HEK293T (cell line): Measurements from ENCODE around the gene CHCHD2.
"Not testable (repeated sequence)": the region's sequence is repeated elsewhere in the genome, so short reads cannot be mapped to it uniquely, and the experiment has no call there.

Experiments used
- CTCF ChIA-PET: fragments of 350-600 bp; formaldehyde crosslinking; extraction: SDS; loops from one replicate; lab custom pipeline; 2021; ENCODE audit warnings: antibody characterized with exemption, inconsistent platforms; lab: Yijun Ruan, JAX
- POLR2A ChIA-PET: fragments of 350-600 bp; formaldehyde crosslinking; extraction: SDS; loops from one replicate; lab custom pipeline; 2020; ENCODE audit warnings: antibody characterized with exemption, inconsistent platforms; lab: Yijun Ruan, JAX
- DNase-seq: peaks from one replicate; pipeline ENCODE4 v3.0.0; 2012; ENCODE audit warnings: mixed read lengths; ENCODE audit errors: extremely low spot score
- ARNT ChIP-seq: fragments of 450-650 bp; IDR thresholded peaks from 2 replicates; pipeline ENCODE4 v1.6.1; 2017; ENCODE audit warnings: mild to moderate bottlenecking
- BHLHE40 ChIP-seq: fragments of 450-650 bp; IDR thresholded peaks from 2 replicates; pipeline ENCODE4 v1.6.1; 2016; ENCODE audit warnings: mild to moderate bottlenecking, moderate library complexity, borderline replicate concordance
- CTBP1 ChIP-seq: fragments of 450-650 bp; IDR thresholded peaks from 2 replicates; pipeline ENCODE4 v1.6.1; 2016; ENCODE audit warnings: borderline replicate concordance
- ELF4 ChIP-seq: fragments of 450-650 bp; IDR thresholded peaks from 2 replicates; pipeline ENCODE4 v1.6.1; 2017; ENCODE audit warnings: antibody characterized with exemption
- FOXA1 ChIP-seq: fragments of 450-650 bp; IDR thresholded peaks from 2 replicates; pipeline ENCODE4 v1.6.1; 2016; ENCODE audit warnings: mild to moderate bottlenecking
- FOXK2 ChIP-seq: fragments of 450-650 bp; IDR thresholded peaks from 2 replicates; pipeline ENCODE4 v1.6.1; 2016; ENCODE audit warnings: mild to moderate bottlenecking
- FOXM1 ChIP-seq: fragments of 450-650 bp; IDR thresholded peaks from 2 replicates; pipeline ENCODE4 v1.6.1; 2017; ENCODE audit warnings: mild to moderate bottlenecking, borderline replicate concordance
- HDGF ChIP-seq: fragments of 450-650 bp; IDR thresholded peaks from 2 replicates; pipeline ENCODE4 v1.6.1; 2017; ENCODE audit warnings: antibody characterized with exemption, borderline replicate concordance
- L3MBTL2 ChIP-seq: fragments of 450-650 bp; conservative IDR thresholded peaks from 2 replicates; pipeline ENCODE4 v1.6.1; 2016; ENCODE audit warnings: mild to moderate bottlenecking
- LEF1 ChIP-seq: fragments of 450-650 bp; IDR thresholded peaks from 2 replicates; pipeline ENCODE4 v1.6.1; 2017; ENCODE audit warnings: mild to moderate bottlenecking, borderline replicate concordance
- SP1 ChIP-seq: fragments of 450-650 bp; IDR thresholded peaks from 2 replicates; pipeline ENCODE4 v1.6.1; 2017
- SUZ12 ChIP-seq: fragments of 450-650 bp; IDR thresholded peaks from 2 replicates; pipeline ENCODE4 v1.6.1; 2016; ENCODE audit warnings: mild to moderate bottlenecking
- TARDBP ChIP-seq: fragments of 450-650 bp; IDR thresholded peaks from 2 replicates; pipeline ENCODE4 v1.6.1; 2016
- ZNF384 ChIP-seq: fragments of 450-650 bp; IDR thresholded peaks from 2 replicates; pipeline ENCODE4 v1.6.1; 2016
- TF ChIP-seq, protein P1 (sequence below): fragments of 450-650 bp; IDR thresholded peaks from 2 replicates; pipeline ENCODE4 v1.6.1; 2016

CHCHD2 gene

DNA sequence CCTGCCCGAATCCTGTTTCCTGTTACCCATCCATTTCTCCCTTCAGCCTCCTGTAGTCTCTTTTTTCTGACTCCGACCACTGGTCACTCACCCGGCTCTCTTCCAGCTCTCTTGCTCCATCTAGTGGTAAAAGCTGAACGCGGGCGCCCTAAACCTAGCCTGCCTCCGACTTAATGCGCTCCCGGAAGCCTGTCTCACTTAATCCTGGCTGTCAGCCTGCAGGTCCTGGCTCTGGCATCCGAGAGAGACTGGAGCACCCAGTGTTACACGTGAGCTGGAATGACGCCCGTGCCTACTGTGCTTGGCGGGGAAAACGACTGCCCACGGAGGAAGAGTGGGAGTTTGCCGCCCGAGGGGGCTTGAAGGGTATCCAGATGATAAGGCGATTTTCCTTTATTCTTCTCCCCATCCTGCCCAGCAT, 31.9 kb downstream of the CHCHD2 start:
- peak; percentile 83 for DNase-seq
- TF ChIP-seq, protein P1, sequence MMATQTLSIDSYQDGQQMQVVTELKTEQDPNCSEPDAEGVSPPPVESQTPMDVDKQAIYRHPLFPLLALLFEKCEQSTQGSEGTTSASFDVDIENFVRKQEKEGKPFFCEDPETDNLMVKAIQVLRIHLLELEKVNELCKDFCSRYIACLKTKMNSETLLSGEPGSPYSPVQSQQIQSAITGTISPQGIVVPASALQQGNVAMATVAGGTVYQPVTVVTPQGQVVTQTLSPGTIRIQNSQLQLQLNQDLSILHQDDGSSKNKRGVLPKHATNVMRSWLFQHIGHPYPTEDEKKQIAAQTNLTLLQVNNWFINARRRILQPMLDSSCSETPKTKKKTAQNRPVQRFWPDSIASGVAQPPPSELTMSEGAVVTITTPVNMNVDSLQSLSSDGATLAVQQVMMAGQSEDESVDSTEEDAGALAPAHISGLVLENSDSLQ = 0 out of 2 replicates have a peak, but pooled peaks have one; percentile 21
- no peak for TF ChIP-seq TARDBP
- POLR2A ChIA-PET = interaction anchor here (1.5 kb wide), 1 partner anchor 23 kb away, joined by 4 read pairs; the partner anchor contains the start of genes CCT6A and PSPH
- CTCF ChIA-PET = interaction anchor here (1.0 to 1.2 kb wide), 3 partner anchors 9 to 73 kb away, joined by 3 to 10 read pairs (median 3); no protein-coding TSS in a partner anchor

DNA sequence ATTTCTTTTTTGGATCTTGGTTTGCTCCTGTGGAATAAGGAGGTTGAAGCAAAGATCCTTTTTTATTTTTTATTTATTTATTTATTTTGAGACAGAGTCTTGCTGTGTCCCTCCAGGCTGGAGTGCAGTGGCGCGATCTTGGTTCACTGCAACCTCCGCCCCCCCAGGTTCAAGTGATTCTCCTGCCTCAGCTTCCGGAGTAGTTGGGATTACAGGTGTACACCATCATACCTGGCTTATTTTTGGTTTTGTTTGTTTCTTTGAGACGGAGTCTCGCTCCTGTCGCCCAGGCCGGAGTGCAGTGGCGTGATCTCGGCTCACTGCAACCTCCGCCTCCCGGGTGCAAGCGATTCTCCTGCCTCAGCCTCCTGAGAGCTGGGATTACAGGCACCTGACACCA, 39.9 kb downstream of the CHCHD2 start:
- not testable (repeated sequence) for DNase-seq
- CTCF ChIA-PET = interaction anchor here (1.9 kb wide), 1 partner anchor 8 kb away, joined by 10 read pairs; no protein-coding TSS in a partner anchor

DNA sequence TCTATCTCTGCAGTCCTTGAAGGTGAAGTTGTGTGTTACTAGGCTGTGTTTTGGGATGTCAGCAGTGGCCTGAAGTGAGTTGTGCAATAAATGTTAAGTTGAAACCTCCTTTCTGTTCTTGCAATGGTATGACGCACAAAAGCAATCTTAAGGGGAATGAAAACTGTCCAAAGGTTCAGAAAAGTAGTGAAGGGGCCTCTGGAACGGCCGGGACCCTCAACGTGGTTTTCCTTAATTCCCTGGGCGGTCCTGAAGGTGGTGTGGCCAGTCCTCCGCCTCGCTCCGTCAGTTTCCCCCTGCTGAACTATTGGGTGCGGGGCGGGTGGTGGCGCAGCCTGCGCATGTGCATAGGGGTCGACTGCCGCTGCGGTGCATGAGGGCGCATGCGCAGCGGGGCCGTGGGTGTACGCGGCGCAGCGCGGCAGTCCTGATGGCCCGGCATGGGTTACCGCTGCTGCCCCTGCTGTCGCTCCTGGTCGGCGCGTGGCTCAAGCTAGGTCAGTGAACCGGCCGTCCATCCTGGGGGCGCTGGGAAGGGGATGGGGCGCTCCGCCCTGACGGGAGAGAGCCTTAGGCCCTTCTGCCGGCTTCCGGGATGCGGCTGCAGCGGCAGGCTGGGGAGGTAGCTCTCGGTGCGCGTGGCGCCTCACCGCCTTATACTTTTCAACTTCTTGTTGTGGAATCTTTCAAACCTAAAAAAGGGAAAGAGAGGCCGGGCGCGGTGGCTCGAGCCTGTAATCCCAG, 42.2 kb downstream of the CHCHD2 start, which contains the start of gene SUMF2:
TSS of gene SUMF2 (plus strand) at position 405 of the 744 bp plus-strand sequence. CDS start at position 431, 26 bp downstream.
- peak; percentile 94 for DNase-seq
- ChIA-PET CTCF (interaction anchor here (1.0 to 1.9 kb wide), 2 partner anchors 10 kb away, joined by 3 to 10 read pairs; no protein-coding TSS in a partner anchor), POLR2A (interaction anchor here (0.7 to 7.8 kb wide), 6 partner anchors 10 to 107 kb away, joined by 3 to 79 read pairs (median 5); partner anchors contain the start of genes CCT6A and PSPH)
- TF ChIP-seq HDGF (no peak), ELF4 (0 out of 2 replicates have a peak, but pooled peaks have one; percentile 36), ZNF384 (no peak), ARNT (no peak)

More for the DNA sequence above, 39.9 kb downstream of the CHCHD2 start:
- POLR2A ChIA-PET = interaction anchor here (1.4 to 7.8 kb wide), 3 partner anchors 15 to 40 kb away, joined by 4 to 79 read pairs (median 6); partner anchors contain the start of genes CCT6A, CHCHD2 and PSPH

DNA sequence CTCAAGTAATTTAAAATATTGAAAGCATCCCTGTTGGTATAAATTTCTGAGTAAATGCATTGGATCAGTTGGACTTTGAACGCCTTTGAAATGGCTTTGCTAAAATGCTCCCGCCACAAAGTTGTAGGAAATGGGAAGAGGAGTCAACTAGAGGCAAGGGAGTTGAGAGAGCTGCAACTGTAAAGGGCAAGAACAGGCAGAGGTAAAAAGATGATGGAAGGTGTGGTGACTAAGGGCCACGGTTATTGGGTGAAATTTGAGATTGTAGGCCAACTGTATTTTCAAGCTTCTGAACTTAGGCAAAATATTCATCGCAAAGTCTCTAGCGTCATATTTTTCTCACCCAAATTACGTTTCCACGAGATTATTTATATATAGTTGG, 42.8 kb downstream of the CHCHD2 start:
- CTCF ChIA-PET = interaction anchor here (1.0 kb wide), 1 partner anchor 11 kb away, joined by 3 read pairs; no protein-coding TSS in a partner anchor
- DNase-seq = no peak
- TF ChIP-seq BHLHE40 (no peak), L3MBTL2 (0 out of 2 replicates have a peak, but pooled peaks have one; percentile 10)
- POLR2A ChIA-PET = interaction anchor here (0.7 to 7.8 kb wide), 6 partner anchors 9 to 107 kb away, joined by 3 to 79 read pairs (median 5); partner anchors contain the start of genes CCT6A and PSPH

DNA sequence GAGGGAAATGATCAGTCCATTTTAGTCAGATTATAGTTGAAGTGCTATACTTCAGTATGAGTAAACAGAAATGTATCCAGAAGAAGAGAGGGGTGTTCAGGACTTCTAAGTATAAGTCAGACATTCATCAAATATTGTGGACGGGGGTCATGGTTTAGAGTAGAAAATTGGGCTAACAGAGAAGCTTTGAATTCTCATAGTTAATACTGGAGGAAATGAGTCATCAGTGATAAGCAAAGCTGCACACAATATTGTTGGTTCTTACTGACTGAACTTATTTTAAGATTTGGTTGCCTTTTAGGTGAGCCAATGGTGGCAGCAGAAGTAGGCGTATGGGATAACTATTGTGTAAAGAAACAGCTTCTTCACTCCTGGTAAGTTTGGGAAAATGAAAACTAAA, 43.9 kb downstream of the CHCHD2 start:
- CTCF ChIA-PET = interaction anchor here (1.0 kb wide), 1 partner anchor 11 kb away, joined by 3 read pairs; the partner anchor contains the start of genes CCT6A and PSPH
- DNase-seq = no peak
- POLR2A ChIA-PET = interaction anchor here (1.2 to 7.8 kb wide), 2 partner anchors 8 to 11 kb away, joined by 5 to 79 read pairs; partner anchors contain the start of genes CCT6A and PSPH
- TF ChIP-seq SUZ12 (no peak), LEF1 (no peak), CTBP1 (no peak), FOXM1 (no peak), ZNF384 (no peak), FOXK2 (no peak), FOXA1 (no peak), L3MBTL2 (no peak)
- TF ChIP-seq, protein P1 = no peak

DNA sequence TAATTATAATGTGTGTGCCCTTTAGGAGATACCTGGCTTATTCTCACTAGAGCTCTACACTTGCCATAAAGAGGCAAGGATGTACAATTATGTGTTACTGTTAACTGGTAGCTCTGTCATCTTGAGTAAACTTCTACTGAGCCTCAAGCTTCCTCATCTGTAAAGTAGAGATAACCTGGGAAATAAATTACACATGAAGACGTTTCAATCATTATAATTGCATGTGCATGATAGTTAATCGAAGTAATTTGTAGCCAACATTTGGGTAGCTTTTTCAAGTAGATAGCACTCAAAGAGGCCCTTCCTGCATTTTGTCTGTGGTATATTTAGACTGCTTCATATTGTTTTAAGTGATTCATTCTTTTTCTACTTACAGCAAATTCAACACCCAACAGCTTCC, 52.3 kb downstream of the CHCHD2 start:
- ChIA-PET CTCF (no interaction called here), POLR2A (interaction anchor here (1.6 to 3.3 kb wide), 2 partner anchors 9 to 11 kb away, joined by 5 to 12 read pairs; partner anchors contain the start of gene SUMF2)
- DNase-seq = no peak
- TF ChIP-seq FOXA1 (no peak), SUZ12 (no peak), ELF4 (no peak), TARDBP (no peak), FOXM1 (no peak), LEF1 (no peak), BHLHE40 (no peak), FOXK2 (no peak), ARNT (no peak), L3MBTL2 (no peak), HDGF (no peak), SP1 (no peak), CTBP1 (no peak), ZNF384 (no peak)
- TF ChIP-seq, protein P1 = no peak

DNA sequence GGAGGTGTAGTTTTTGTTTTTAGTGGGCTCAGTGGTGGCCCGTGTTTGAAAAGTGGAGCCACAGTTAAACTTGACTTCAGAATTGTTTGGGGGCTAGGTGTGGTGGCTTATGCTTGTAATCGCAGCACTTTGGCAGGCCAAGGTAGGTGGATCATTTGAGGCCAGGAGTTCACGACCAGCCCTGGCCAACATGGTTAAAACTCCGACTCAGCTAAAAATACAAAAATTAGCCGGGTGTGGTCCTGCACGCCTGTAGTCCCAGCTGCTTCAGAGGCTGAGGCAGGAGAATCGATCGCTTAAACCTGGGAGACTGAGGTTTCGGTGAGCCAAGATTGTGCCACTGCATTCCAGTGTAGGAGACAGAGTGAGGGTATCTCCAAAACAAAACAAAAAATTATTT, 52.9 kb downstream of the CHCHD2 start:
- TF ChIP-seq SUZ12 (no peak), BHLHE40 (no peak)
- no peak for DNase-seq
- ChIA-PET CTCF (no interaction called here), POLR2A (interaction anchor here (1.6 to 3.3 kb wide), 2 partner anchors 10 to 11 kb away, joined by 5 to 12 read pairs; partner anchors contain the start of gene SUMF2)
